Activated CD4-positive, alpha-beta T cell treated with anti-CD3 and anti-CD28 coated beads, Interleukin-2, amount 50 U/mL, for 4 hours (primary cell): ENCODE measurements around the gene HM13.
"Not testable (repeated sequence)": the region's sequence is repeated elsewhere in the genome, so short reads cannot be mapped to it uniquely, and the experiment has no call there.

Source experiments
- DNase-seq, 2 experiments: peaks; one replicate each; pipeline ENCODE4 v3.0.0-alpha.2; 2020

Gene HM13

GRCh38 chr20:31543966-31544598 lies 29.8 kb downstream of the HM13 start:
- DNase-seq = no peak

GRCh38 chr20:31544600-31544999 lies 30.4 kb downstream of the HM13 start:
- no peak for DNase-seq

- DNase-seq = not testable (repeated sequence)
Measured at GRCh38 chr20:31545621-31546040, 31.4 kb downstream of the HM13 start.

- DNase-seq = peak; percentile 75 to 77
Measured at GRCh38 chr20:31547017-31547675, 32.9 kb downstream of the HM13 start.

- DNase-seq = no peak
Measured at GRCh38 chr20:31547720-31548298, 33.6 kb downstream of the HM13 start.

- no peak for DNase-seq
Measured at GRCh38 chr20:31548820-31549512, 34.7 kb downstream of the HM13 start.

GRCh38 chr20:31549513-31549880 lies 35.3 kb downstream of the HM13 start:
- DNase-seq = no peak

- DNase-seq = no peak
Measured at GRCh38 chr20:31550099-31550498, 35.9 kb downstream of the HM13 start.

GRCh38 chr20:31551163-31552081 lies 37.2 kb downstream of the HM13 start:
- no peak for DNase-seq

- no peak for DNase-seq
Measured at GRCh38 chr20:31555203-31555775, 41.0 kb downstream of the HM13 start.

GRCh38 chr20:31559704-31560093 lies 45.5 kb downstream of the HM13 start:
- no peak for DNase-seq

GRCh38 chr20:31560094-31560745 lies 46.0 kb downstream of the HM13 start:
- peak; percentile 66 to 71 for DNase-seq

- no peak for DNase-seq
Measured at GRCh38 chr20:31560746-31561598, 46.7 kb downstream of the HM13 start.

- no peak for DNase-seq
Measured at GRCh38 chr20:31562241-31562640, 48.0 kb downstream of the HM13 start.

GRCh38 chr20:31564284-31564683 lies 50.0 kb downstream of the HM13 start:
- DNase-seq = no peak

- no peak for DNase-seq
Measured at GRCh38 chr20:31565699-31566318, 51.6 kb downstream of the HM13 start.

GRCh38 chr20:31566319-31566657 lies 52.0 kb downstream of the HM13 start:
- DNase-seq = no peak

GRCh38 chr20:31566658-31567379 lies 52.6 kb downstream of the HM13 start:
- peak; percentile 27 to 30 for DNase-seq

- no peak for DNase-seq
Measured at GRCh38 chr20:31567380-31567720, 53.1 kb downstream of the HM13 start.
